ENCODE data around the gene ZBTB1. TPM values are rescaled to one million over a fixed set of nuclear protein-coding genes. Genes with fewer than 3 reads are reported as not detected.

Gene ZBTB1
- total and polyA plus RNA-seq, 11 donors: 9.0 to 29.5 (median 17.7) TPM

- WGBS, 4 donors: 10 to 14% (median 12%) methylated on average over 15 of the region's 15 CpGs
- Histone ChIP-seq H3K27me3 (peaks cover 0 to 4% (median 0%) of the 10 kb centered on the region in 9 donors), H3K27ac (peak overlapping the region in 10 of 12 donors; percentile 0 to 72 (median 24)), H3K4me3 (peak overlapping the region; percentile 64 to 94 (median 73)), H3K36me3 (peaks cover 0 to 9% (median 0%) of the 10 kb centered on the region in 9 donors), H3K4me1 (peaks cover 0 to 18% (median 6%) of the 10 kb centered on the region in 12 donors), H3K9me3 (no peaks in the 10 kb centered on the region)
- TF ChIP-seq, protein P1, sequence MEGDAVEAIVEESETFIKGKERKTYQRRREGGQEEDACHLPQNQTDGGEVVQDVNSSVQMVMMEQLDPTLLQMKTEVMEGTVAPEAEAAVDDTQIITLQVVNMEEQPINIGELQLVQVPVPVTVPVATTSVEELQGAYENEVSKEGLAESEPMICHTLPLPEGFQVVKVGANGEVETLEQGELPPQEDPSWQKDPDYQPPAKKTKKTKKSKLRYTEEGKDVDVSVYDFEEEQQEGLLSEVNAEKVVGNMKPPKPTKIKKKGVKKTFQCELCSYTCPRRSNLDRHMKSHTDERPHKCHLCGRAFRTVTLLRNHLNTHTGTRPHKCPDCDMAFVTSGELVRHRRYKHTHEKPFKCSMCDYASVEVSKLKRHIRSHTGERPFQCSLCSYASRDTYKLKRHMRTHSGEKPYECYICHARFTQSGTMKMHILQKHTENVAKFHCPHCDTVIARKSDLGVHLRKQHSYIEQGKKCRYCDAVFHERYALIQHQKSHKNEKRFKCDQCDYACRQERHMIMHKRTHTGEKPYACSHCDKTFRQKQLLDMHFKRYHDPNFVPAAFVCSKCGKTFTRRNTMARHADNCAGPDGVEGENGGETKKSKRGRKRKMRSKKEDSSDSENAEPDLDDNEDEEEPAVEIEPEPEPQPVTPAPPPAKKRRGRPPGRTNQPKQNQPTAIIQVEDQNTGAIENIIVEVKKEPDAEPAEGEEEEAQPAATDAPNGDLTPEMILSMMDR (IDR thresholded peaks at IDR 0.05): peak in 3 of 12 donors; percentile 10 to 33 (median 15)
- TF ChIP-seq POLR2A (IDR thresholded peaks at IDR 0.05): no peak
- ATAC-seq (peak; percentile 25 to 53 (median 42)), DNase-seq (peak in 2 of 5 donors; percentile 20 to 22)
- intact Hi-C loops (cut with DNase I): no loop called here
Observed at GRCh38 chr14:64465831-64466554, 38.6 kb upstream of the ZBTB1 start.

DNA sequence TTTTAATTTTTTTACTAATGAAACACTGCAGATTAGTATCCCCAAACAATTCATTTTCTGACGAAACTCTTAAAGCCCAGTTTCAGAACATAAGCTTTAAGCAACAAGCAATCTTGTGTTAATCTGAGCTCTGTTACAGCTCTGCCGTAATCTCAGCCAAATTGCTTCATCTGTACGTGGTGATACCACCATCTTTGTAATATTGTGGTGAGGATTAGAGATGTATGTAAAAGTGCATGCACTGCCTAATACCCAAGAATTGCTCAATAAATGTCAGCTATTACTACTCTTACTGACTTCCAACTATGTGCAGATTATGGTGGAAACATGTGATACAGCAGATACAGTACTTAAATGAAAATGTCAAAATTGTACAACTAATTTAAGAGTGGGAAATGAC, 37.5 kb upstream of the ZBTB1 start:
- Histone ChIP-seq H3K27me3 (peaks cover 0 to 4% (median 0%) of the 10 kb centered on the region in 9 donors), H3K36me3 (peaks cover 0 to 8% (median 0%) of the 10 kb centered on the region in 9 donors), H3K27ac (no peak overlapping the region), H3K9me3 (no peaks in the 10 kb centered on the region), H3K4me3 (no peak overlapping the region), H3K4me1 (peaks cover 0 to 18% (median 6%) of the 10 kb centered on the region in 12 donors)
- TF ChIP-seq, protein P1 (IDR thresholded peaks at IDR 0.05): no peak
- TF ChIP-seq POLR2A (IDR thresholded peaks at IDR 0.05): no peak
- WGBS, 4 donors: 86 to 90% (median 88%) methylated on average over 3 of the region's 3 CpGs
- DNase-seq (no peak), ATAC-seq (no peak)
- intact Hi-C loops (cut with DNase I): no loop called here

DNA sequence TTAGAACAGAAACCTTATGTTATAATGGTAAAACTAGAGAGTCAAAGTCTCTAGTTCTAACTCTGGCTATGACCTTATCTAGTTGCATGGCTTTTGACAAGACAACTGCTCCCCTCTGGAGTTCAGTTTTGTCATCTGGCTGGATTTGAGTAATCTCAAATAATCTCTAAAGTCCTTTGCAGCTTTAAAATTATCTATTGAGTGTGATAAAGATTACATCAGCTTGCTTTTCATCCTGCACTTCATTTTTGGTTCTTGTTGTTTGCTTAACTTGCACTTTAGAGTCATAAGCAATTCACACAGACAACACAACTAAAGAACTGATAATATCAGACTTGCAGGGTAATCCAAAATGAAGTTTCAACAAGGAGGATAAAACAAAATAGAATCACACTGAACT, 37.0 kb upstream of the ZBTB1 start:
- ATAC-seq (no peak), DNase-seq (no peak)
- intact Hi-C loops (cut with DNase I): no loop called here
- peaks cover 0 to 18% (median 6%) of the 10 kb centered on the region in 12 donors for H3K4me1 ChIP-seq
- no peaks in the 10 kb centered on the region for H3K9me3 ChIP-seq
- H3K27me3 ChIP-seq: peaks cover 0 to 4% (median 0%) of the 10 kb centered on the region in 9 donors
- H3K27ac ChIP-seq: no peak overlapping the region
- no peak overlapping the region for H3K4me3 ChIP-seq
- H3K36me3 ChIP-seq: peaks cover 0 to 6% (median 0%) of the 10 kb centered on the region in 9 donors
- no peak for TF ChIP-seq POLR2A (IDR thresholded peaks at IDR 0.05)
- TF ChIP-seq, protein P1 (IDR thresholded peaks at IDR 0.05): no peak

DNA sequence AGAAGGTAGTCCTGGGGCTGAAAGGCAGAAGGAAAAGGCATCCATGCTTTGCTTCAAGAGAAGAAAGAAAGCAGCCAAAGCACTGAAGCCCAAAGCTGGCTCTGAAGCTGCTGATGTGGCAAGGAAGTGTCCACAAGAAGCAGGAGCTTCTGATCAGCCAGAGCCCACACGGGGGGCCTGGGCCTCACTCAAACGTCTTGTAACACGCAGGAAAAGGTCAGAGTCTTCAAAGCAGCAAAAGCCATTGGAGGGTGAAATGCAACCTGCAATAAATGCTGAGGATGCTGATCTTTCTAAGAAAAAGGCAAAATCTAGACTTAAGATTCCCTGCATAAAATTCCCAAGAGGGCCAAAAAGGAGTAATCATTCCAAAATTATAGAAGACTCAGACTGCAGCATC, 36.1 kb upstream of the ZBTB1 start:
- Histone ChIP-seq H3K4me1 (peaks cover 0 to 18% (median 6%) of the 10 kb centered on the region in 12 donors), H3K9me3 (no peaks in the 10 kb centered on the region), H3K27me3 (peaks cover 0 to 4% (median 0%) of the 10 kb centered on the region in 9 donors), H3K4me3 (no peak overlapping the region), H3K27ac (no peak overlapping the region), H3K36me3 (no peaks in the 10 kb centered on the region)
- TF ChIP-seq, protein P1 (IDR thresholded peaks at IDR 0.05): no peak
- ATAC-seq (no peak), DNase-seq (no peak)
- intact Hi-C loops (cut with DNase I): no loop called here
- 69 to 76% (median 74%) methylated on average over 3 of the region's 3 CpGs for WGBS, 4 donors

Data from heart left ventricle (tissue), 16 donors.